Prostate gland (tissue), 2 donors: ENCODE data around the gene CFAP46. TPM values are rescaled to one million over a fixed set of nuclear protein-coding genes. Genes with fewer than 3 reads are reported as not detected.
"Not testable (repeated sequence)": the region's sequence is repeated elsewhere in the genome, so short reads cannot be mapped to it uniquely, and the experiment has no call there.

ENCODE experiments used
- DNase-seq: peaks from one replicate; pipeline ENCODE4 v3.0.0-alpha.2; 2019; ENCODE audit warnings: low spot score
- H3K27ac ChIP-seq, 2 donors: fragments of 200-600 bp; sonication (generic); 2 replicates each; pipeline ENCODE4 v1.5.1; 2017 to 2019
- H3K27me3 ChIP-seq: fragments of 200-600 bp; sonication (generic); replicated peaks from 2 replicates; pipeline ENCODE4 v1.5.1; 2019; ENCODE audit not compliant: insufficient read depth
- H3K36me3 ChIP-seq, 2 donors: fragments of 200-600 bp; sonication (generic); 1 replicate in 1 of 2; 2 replicates in 1 of 2; pipeline versions ENCODE4 v1.5.1 to v1.8.1; 2017 to 2019
- H3K4me1 ChIP-seq: fragments of 200-600 bp; sonication (generic); replicated peaks from 2 replicates; pipeline ENCODE4 v1.5.1; 2019
- H3K4me3 ChIP-seq, 2 donors: fragments of 200-600 bp; sonication (generic); 2 replicates each; pipeline ENCODE4 v1.5.1; 2017 to 2019
- H3K9me3 ChIP-seq: fragments of 200-600 bp; sonication (generic); 2 replicates; pipeline ENCODE4 v1.5.1; 2017
- POLR2A ChIP-seq: fragments of 450-650 bp; IDR thresholded peaks from one replicate; pipeline ENCODE4 v1.6.1; 2016; ENCODE audit warnings: antibody characterized with exemption, mild to moderate bottlenecking
- POLR2AphosphoS5 ChIP-seq: sonication (generic); formaldehyde crosslinking; IDR thresholded peaks from one replicate; pipeline ENCODE4 v1.6.1; 2017; ENCODE audit warnings: antibody characterized with exemption
- WGBS: methylation state at CpG from one replicate; pipeline ENCODE4 v1.1.5; 2018; 5-methylcytosine and 5-hydroxymethylcytosine counted together
- intact Hi-C: fragments of 100-400 bp; cut with DNase I; formaldehyde crosslinking; loops from one replicate; pipeline ENCODE4 v1.14.2; 2022
- total RNA-seq, 2 donors: library from RNA; depleted of rRNA; stranded (reverse); fragments of >200 nt; gene quantifications; one replicate each; pipeline ENCODE4 v1.1.0, GENCODE V29; 2016
- TF ChIP-seq, protein P1 (sequence below), 4 experiments: fragments of 200-600 bp in 2 of 4; fragments of 450-650 bp in 2 of 4; sonication (generic) in 2 of 4; IDR thresholded peaks; 1 replicate in 3 of 4; 2 replicates in 1 of 4; pipeline ENCODE4 v1.5.1; 2016 to 2019; ENCODE audit warnings: antibody characterized with exemption in 4 of 4, mild to moderate bottlenecking in 2 of 4, moderate library complexity in 2 of 4

Gene CFAP46
- total RNA-seq, 2 donors from 2014 or later, result 1.4 to 9.3 TPM

DNA sequence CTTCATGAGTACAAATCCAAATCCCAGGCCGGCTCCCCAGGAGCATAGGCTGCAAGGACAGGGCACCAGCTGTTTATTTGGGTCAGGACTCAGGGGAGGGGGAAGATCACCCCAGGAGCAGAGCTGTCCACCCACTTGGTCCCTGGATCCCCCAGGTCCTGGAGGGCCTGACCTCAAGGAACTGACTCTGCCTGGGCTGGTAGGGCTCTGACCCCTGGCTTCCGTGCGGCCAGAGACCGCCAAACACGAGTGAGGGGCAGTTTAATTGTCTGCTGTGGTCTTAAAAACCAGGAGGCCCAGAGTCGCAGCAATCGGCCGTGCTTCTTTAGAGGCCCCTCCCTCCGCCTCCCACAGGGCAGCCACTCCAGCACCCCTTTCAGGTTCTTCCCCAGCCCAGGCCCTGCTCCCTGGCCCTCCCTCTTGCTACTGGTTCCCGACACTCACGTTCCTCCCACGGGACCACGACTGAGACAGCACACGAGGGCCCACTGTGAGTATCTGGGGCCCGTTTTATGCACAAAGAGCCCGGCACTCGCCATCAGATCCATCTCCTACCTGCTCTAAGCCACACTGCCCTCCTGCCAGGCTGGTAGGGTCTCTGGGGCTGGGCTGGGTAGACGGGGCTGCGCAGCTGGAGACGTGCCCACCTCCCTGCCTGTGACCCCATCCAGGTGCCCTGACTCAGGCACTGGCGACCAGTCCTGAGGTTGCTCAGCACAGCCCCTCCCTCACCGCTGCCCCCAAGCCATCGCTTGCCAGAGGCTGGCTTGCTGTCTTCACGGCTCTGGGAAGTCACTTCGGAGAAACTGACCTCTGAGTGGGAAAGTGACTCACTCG lies 30.0 kb upstream of the CFAP46 start:
- H3K9me3 ChIP-seq, result no peaks in the 10 kb centered on the region
- no peaks in the 10 kb centered on the region for H3K36me3 ChIP-seq
- no peak overlapping the region for H3K4me3 ChIP-seq
- peaks cover 25% of the 10 kb centered on the region for H3K27me3 ChIP-seq
- no peaks in the 10 kb centered on the region for H3K4me1 ChIP-seq
- intact Hi-C loops, result no loop called here
- TF ChIP-seq POLR2AphosphoS5, result no peak
- TF ChIP-seq POLR2A, result no peak
- TF ChIP-seq, protein P1, sequence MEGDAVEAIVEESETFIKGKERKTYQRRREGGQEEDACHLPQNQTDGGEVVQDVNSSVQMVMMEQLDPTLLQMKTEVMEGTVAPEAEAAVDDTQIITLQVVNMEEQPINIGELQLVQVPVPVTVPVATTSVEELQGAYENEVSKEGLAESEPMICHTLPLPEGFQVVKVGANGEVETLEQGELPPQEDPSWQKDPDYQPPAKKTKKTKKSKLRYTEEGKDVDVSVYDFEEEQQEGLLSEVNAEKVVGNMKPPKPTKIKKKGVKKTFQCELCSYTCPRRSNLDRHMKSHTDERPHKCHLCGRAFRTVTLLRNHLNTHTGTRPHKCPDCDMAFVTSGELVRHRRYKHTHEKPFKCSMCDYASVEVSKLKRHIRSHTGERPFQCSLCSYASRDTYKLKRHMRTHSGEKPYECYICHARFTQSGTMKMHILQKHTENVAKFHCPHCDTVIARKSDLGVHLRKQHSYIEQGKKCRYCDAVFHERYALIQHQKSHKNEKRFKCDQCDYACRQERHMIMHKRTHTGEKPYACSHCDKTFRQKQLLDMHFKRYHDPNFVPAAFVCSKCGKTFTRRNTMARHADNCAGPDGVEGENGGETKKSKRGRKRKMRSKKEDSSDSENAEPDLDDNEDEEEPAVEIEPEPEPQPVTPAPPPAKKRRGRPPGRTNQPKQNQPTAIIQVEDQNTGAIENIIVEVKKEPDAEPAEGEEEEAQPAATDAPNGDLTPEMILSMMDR (IDR thresholded peaks at IDR 0.05), result no peak
- no peak overlapping the region for H3K27ac ChIP-seq
- DNase-seq, result no peak
- 76% methylated on average over 26 of the region's 26 CpGs for WGBS

DNA sequence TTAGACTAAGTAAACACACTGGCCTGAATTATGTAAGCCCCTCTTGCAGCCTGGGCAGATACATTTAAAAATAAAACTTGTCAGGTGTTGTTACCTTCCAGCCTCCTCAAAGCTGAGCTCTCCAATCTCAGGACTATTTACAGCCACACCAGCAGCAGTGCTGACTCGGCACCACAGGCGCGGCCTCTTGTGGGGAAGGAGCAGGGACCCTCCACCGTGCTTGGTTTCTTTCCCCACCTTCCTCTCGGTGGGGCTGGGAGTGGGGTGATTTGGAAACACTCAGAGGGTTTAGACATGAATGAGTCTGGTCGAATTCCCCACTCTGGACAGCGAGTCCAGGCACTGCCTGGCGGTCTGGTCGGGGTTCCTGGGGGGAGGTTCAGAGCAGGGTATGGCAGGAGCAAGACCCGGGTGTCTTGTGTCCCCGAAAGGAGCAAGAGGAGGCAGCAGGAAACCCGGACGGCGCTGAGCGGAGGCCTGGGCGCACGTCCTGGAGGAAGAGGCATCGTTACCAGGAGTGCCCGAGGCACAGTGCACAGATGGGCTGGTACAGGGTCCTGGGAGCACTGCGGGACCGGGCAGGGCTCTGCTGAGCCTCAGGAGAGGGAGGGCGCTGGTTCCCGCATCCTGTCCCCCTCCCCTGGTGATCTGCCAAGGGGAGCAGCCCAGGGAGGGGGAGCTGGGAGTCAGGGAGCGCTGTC lies 29.2 kb upstream of the CFAP46 start:
- no peak for TF ChIP-seq POLR2AphosphoS5
- H3K4me3 ChIP-seq, result no peak overlapping the region
- intact Hi-C loops, result no loop called here
- DNase-seq, result no peak
- WGBS, result 55% methylated on average over 24 of the region's 24 CpGs
- no peaks in the 10 kb centered on the region for H3K36me3 ChIP-seq
- H3K27me3 ChIP-seq, result peaks cover 25% of the 10 kb centered on the region
- H3K4me1 ChIP-seq, result no peaks in the 10 kb centered on the region
- no peak overlapping the region for H3K27ac ChIP-seq
- no peaks in the 10 kb centered on the region for H3K9me3 ChIP-seq

DNA sequence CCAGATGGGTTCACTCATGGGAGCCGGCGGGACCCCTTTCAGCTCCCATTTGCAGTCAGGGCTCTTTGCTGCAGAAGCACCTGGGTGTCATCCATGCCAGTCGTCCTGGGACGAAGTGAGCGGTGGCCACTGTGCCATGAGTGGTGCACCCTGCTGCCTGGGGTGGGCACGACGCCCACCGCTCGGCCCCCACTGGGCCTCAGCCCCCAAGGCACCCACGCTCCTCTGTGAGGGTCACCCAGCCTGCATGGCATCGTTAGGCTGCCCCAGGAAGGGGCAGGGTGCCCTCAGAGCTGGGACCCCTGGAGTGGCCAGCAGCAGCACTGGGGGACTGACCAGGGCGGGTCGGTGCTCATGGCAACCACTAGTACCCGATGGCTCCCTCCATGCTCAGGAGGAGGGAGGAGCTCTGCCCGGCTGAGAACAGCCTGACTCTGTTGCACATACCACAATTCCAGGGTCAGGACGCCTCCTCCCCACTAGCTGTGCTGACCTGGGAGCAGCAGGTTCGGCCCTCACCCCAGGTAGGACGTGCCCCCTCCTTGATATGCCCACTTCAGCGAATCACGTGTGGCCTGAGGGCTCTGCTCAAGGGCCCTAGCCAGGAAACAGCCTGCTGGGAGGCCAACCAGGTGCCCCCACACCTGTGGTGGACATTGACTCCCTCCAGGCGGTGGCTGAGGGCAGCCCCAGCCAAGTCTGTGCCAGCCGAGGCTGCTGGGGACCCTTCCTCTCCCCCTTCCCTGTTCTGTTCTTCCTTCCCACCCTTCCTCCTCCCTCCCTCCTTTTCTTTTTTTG lies 28.5 kb upstream of the CFAP46 start:
- Histone ChIP-seq H3K27me3 (peaks cover 25% of the 10 kb centered on the region), H3K9me3 (no peaks in the 10 kb centered on the region), H3K4me1 (no peaks in the 10 kb centered on the region), H3K27ac (no peak overlapping the region), H3K4me3 (no peak overlapping the region), H3K36me3 (no peaks in the 10 kb centered on the region)
- TF ChIP-seq POLR2A (no peak), POLR2AphosphoS5 (no peak)
- TF ChIP-seq, protein P1 (IDR thresholded peaks at IDR 0.05), result no peak
- DNase-seq, result no peak
- WGBS, result 77% methylated on average over 14 of the region's 22 CpGs
- intact Hi-C loops, result no loop called here

DNA sequence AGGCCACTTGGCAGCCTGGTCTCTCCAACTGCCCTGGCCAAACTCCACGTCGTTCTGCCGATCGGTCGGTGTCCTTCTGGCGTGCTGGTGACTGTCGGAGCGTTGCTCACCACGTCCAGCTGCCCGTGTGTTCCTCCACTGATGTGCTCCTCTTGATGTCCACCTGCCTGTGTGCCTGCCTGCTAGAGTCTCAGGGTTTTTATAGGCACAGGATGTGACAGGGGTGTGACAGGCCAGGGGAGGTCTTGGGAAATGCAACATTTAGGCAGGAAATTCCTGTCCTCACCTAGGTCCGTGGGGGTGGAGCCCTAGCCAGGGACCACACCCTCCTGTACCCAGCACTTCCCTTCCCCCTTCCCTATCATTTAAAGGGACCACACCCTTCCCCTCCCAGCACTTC lies 25.2 kb upstream of the CFAP46 start:
- TF ChIP-seq, protein P1 (IDR thresholded peaks at IDR 0.05), result no peak
- TF ChIP-seq POLR2AphosphoS5 (no peak), POLR2A (no peak)
- WGBS, result 35% methylated on average over 11 of the region's 11 CpGs
- Histone ChIP-seq H3K9me3 (no peaks in the 10 kb centered on the region), H3K4me3 (no peak overlapping the region), H3K27me3 (peaks cover 7% of the 10 kb centered on the region), H3K27ac (no peak overlapping the region), H3K4me1 (no peaks in the 10 kb centered on the region), H3K36me3 (no peaks in the 10 kb centered on the region)
- intact Hi-C loops, result no loop called here
- no peak for DNase-seq

DNA sequence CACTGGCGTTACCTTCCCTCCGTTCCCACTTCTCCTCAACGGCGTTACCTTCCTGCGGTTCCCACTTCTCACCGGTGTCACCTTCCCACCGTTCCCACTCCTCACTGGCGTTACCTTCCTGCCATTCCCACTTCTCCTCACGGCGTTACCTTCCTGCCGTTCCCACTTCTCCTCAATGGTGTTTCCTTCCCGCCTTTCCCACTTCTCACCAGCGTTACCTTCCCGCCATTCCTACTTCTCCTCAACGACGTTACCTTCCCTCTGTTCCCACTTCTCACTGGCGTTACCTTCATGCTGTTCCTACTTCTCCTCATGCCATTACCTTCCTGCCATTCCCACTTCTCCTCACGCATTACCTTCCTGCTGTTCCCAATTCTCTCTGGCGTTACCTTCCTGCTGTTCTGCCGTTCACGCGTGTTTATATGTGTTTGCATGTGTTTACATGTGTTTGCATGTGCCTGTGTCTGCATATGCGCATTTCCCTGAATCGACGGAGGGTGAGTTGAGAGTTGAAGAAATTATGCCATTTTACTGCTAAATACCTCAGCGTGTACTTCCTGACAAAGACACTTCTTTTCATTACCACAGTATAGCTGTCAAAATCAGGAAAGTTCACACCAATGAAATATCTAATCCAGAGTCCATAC lies 23.2 kb upstream of the CFAP46 start:
- TF ChIP-seq POLR2A (no peak), POLR2AphosphoS5 (no peak)
- TF ChIP-seq, protein P1 (IDR thresholded peaks at IDR 0.05), result no peak
- WGBS, result 73% methylated on average over 26 of the region's 26 CpGs
- intact Hi-C loops, result no loop called here
- Histone ChIP-seq H3K27ac (peak overlapping the region in 1 of 2 donors; percentile 53), H3K27me3 (peaks cover 2% of the 10 kb centered on the region), H3K4me1 (no peaks in the 10 kb centered on the region), H3K4me3 (peak overlapping the region; percentile 28 to 30), H3K36me3 (no peaks in the 10 kb centered on the region), H3K9me3 (no peaks in the 10 kb centered on the region)
- DNase-seq, result no peak

DNA sequence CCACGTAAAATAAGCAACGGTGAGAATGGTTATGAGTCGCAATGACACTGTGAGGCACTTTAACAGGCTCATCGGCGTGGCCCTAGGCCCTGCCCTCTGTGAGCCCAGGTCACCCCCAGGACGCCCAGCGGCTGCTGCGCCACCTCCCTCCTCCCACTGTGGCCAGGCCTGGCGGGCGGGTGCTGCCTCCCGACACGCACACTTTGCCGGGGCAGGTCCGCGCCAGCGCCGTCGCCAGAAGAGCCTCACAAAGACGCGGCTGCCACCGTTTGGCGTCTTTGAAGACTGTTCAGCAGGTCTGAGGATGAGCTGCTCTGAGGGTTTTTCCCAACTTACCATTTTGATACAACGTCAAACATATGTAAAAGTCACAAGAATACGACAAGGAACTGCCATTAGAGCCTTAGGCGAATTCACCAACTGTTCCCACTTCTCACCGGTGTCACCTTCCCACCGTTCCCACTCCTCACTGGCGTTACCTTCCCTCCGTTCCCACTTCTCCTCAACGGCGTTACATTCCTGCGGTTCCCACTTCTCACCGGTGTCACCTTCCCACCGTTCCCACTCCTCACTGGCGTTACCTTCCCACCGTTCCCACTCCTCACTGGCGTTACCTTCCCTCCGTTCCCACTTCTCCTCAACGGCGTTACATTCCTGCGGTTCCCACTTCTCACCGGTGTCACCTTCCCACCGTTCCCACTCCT lies 22.5 kb upstream of the CFAP46 start:
- peak overlapping the region; percentile 28 to 30 for H3K4me3 ChIP-seq
- H3K9me3 ChIP-seq, DNase-seq, intact Hi-C loops, H3K36me3 ChIP-seq, H3K4me1 ChIP-seq, H3K27me3 ChIP-seq: not testable (repeated sequence)
- peak overlapping the region in 1 of 2 donors; percentile 53 for H3K27ac ChIP-seq
- 75% methylated on average over 43 of the region's 43 CpGs for WGBS
